H9 (cell line): ENCODE results near the gene ABCG4. TPM values are rescaled to one million over a fixed set of nuclear protein-coding genes. Genes with fewer than 3 reads are reported as not detected.

ENCODE experiments used
- DNase-seq: peaks from one replicate; pipeline ENCODE4 v3.0.0-alpha.2; 2017
- H2AFZ ChIP-seq: one replicate; pipeline ENCODE4 v1.6.1; 2013; ENCODE audit warnings: mild to moderate bottlenecking, low read length, control low read depth, moderate library complexity
- H2AK5ac ChIP-seq: 2 replicates; pipeline ENCODE4 v1.6.1; 2013; ENCODE audit warnings: low read length, control low read depth, mixed read lengths; ENCODE audit not compliant: insufficient read length
- H2BK120ac ChIP-seq: one replicate; pipeline ENCODE4 v1.6.1; 2013; ENCODE audit warnings: low read depth, mild to moderate bottlenecking, low read length, control low read depth, inconsistent platforms; ENCODE audit not compliant: poor library complexity, severe bottlenecking
- H2BK12ac ChIP-seq: 2 replicates; pipeline ENCODE4 v1.6.1; 2013; ENCODE audit warnings: low read length, control low read depth, mixed read lengths, low read depth; ENCODE audit not compliant: insufficient read length
- H2BK15ac ChIP-seq: 2 replicates; pipeline ENCODE4 v1.6.1; 2013; ENCODE audit warnings: low read depth, low read length, control low read depth
- H2BK20ac ChIP-seq: one replicate; pipeline ENCODE4 v1.6.1; 2013; ENCODE audit warnings: low read depth, mild to moderate bottlenecking, low read length, control low read depth, inconsistent platforms; ENCODE audit not compliant: poor library complexity, severe bottlenecking
- H2BK5ac ChIP-seq: 2 replicates; pipeline ENCODE4 v1.6.1; 2013; ENCODE audit warnings: low read length, control low read depth, mixed read lengths; ENCODE audit not compliant: insufficient read length
- H3K14ac ChIP-seq: 2 replicates; pipeline ENCODE4 v1.6.1; 2013; ENCODE audit warnings: low read length, control low read depth; ENCODE audit not compliant: insufficient read depth
- H3K18ac ChIP-seq: 2 replicates; pipeline ENCODE4 v1.6.1; 2013; ENCODE audit warnings: low read depth, mild to moderate bottlenecking, mixed read lengths, low read length, control low read depth; ENCODE audit not compliant: insufficient read length
- H3K23ac ChIP-seq: 2 replicates; pipeline ENCODE4 v1.6.1; 2013; ENCODE audit warnings: low read length, control low read depth, mixed read lengths, low read depth; ENCODE audit not compliant: insufficient read length
- H3K23me2 ChIP-seq: 2 replicates; pipeline ENCODE4 v1.6.1; 2013; ENCODE audit warnings: low read depth, mild to moderate bottlenecking, mixed read lengths, low read length, control low read depth; ENCODE audit not compliant: insufficient read length, poor library complexity, severe bottlenecking
- H3K27ac ChIP-seq: 2 replicates; pipeline ENCODE4 v1.5.1; 2013; ENCODE audit warnings: low read length, control low read depth, mixed read lengths, low read depth; ENCODE audit not compliant: insufficient read length
- H3K27me3 ChIP-seq: 2 replicates; pipeline ENCODE4 v1.6.1; 2013; ENCODE audit warnings: low read length, control low read depth, inconsistent platforms; ENCODE audit not compliant: insufficient read depth
- H3K4ac ChIP-seq: 2 replicates; pipeline ENCODE4 v1.6.1; 2013; ENCODE audit warnings: low read depth, mild to moderate bottlenecking, control low read depth, inconsistent platforms, low read length, moderate library complexity
- H3K4me1 ChIP-seq: 2 replicates; pipeline ENCODE4 v1.6.1; 2013; ENCODE audit warnings: low read length, control low read depth, inconsistent platforms; ENCODE audit not compliant: insufficient read depth
- H3K4me2 ChIP-seq: 2 replicates; pipeline ENCODE4 v1.6.1; 2013; ENCODE audit warnings: low read length, control low read depth, mixed read lengths; ENCODE audit not compliant: insufficient read length, insufficient read depth
- H3K56ac ChIP-seq: 2 replicates; pipeline ENCODE4 v1.6.1; 2013; ENCODE audit warnings: low read depth, mild to moderate bottlenecking, mixed read lengths, low read length, control low read depth; ENCODE audit not compliant: insufficient read length
- H3K79me1 ChIP-seq: 2 replicates; pipeline ENCODE4 v1.6.1; 2013; ENCODE audit warnings: low read depth, mild to moderate bottlenecking, moderate library complexity, low read length, control low read depth, inconsistent platforms; ENCODE audit not compliant: insufficient read depth, poor library complexity, severe bottlenecking
- H3K79me2 ChIP-seq: 2 replicates; pipeline ENCODE4 v1.6.1; 2013; ENCODE audit warnings: low read length, control low read depth, inconsistent platforms; ENCODE audit not compliant: insufficient read depth
- H3K9ac ChIP-seq: 2 replicates; pipeline ENCODE4 v1.6.1; 2013; ENCODE audit warnings: low read length, control low read depth, mixed read lengths; ENCODE audit not compliant: insufficient read length; ENCODE audit errors: extremely low read depth
- H3K9me3 ChIP-seq: one replicate; pipeline ENCODE4 v1.6.1; 2013; ENCODE audit warnings: low read depth, low read length, inconsistent platforms; ENCODE audit not compliant: control insufficient read depth
- H3T11ph ChIP-seq: one replicate; pipeline ENCODE4 v1.6.1; 2013; ENCODE audit warnings: mild to moderate bottlenecking, low read length, control low read depth, inconsistent platforms
- H4K20me1 ChIP-seq: one replicate; pipeline ENCODE4 v1.6.1; 2013; ENCODE audit not compliant: control insufficient read depth, insufficient read length, insufficient read depth
- H4K5ac ChIP-seq: 2 replicates; pipeline ENCODE4 v1.6.1; 2013; ENCODE audit warnings: low read depth, mild to moderate bottlenecking, mixed read lengths, low read length, control low read depth; ENCODE audit not compliant: insufficient read length
- H4K8ac ChIP-seq: replicated peaks from 2 replicates; pipeline ENCODE4 v1.6.1; 2013; ENCODE audit warnings: low read length, control low read depth, mixed read lengths, low read depth; ENCODE audit not compliant: insufficient read length
- H4K91ac ChIP-seq: 2 replicates; pipeline ENCODE4 v1.6.1; 2013; ENCODE audit warnings: low read depth, mild to moderate bottlenecking, moderate library complexity, mixed read lengths, low read length, control low read depth; ENCODE audit not compliant: insufficient read length
- H3K27ac Mint-ChIP-seq, 3 experiments: 2 replicates in 2 of 3; 3 replicates in 1 of 3; pipeline ENCODE4 v1.8.0; 2020 to 2021; ENCODE audit warnings: mixed read lengths in 3 of 3, mild to moderate bottlenecking in 1 of 3, moderate library complexity in 1 of 3
- H3K27me3 Mint-ChIP-seq: 2 replicates; pipeline ENCODE4 v1.8.0; 2021; ENCODE audit warnings: low read depth, mild to moderate bottlenecking, moderate library complexity, mixed read lengths
- H3K36me3 Mint-ChIP-seq, 3 experiments: 2 replicates in 2 of 3; 3 replicates in 1 of 3; pipeline ENCODE4 v1.8.0; 2020 to 2021; ENCODE audit warnings: low read depth in 3 of 3, mixed read lengths in 3 of 3; ENCODE audit not compliant: insufficient read depth in 1 of 3
- H3K4me1 Mint-ChIP-seq, 2 experiments: 2 replicates each; pipeline ENCODE4 v1.8.0; 2020; ENCODE audit warnings: mixed read lengths in 2 of 2
- H3K4me3 Mint-ChIP-seq, 2 experiments: 2 replicates in 1 of 2; 3 replicates in 1 of 2; pipeline ENCODE4 v1.8.0; 2020 to 2021; ENCODE audit warnings: mild to moderate bottlenecking in 2 of 2, mixed read lengths in 2 of 2, moderate library complexity in 1 of 2
- H3K9me3 Mint-ChIP-seq, 2 experiments: 2 replicates in 1 of 2; 3 replicates in 1 of 2; pipeline ENCODE4 v1.8.0; 2020; ENCODE audit warnings: mild to moderate bottlenecking in 2 of 2, mixed read lengths in 2 of 2, moderate library complexity in 1 of 2
- CTCF ChIP-seq: fragments of 200-600 bp; sonication (generic); conservative IDR thresholded peaks from 3 replicates; pipeline ENCODE4 v1.8.0; 2021; ENCODE audit warnings: antibody characterized with exemption, mild to moderate bottlenecking
- WGBS: extraction: QIAGEN DNeasy Blood & Tissue Kit; methylation state at CpG from one replicate; pipeline ENCODE4 v1.1.7; 2013; ENCODE audit warnings: missing lambda C conversion rate, low lambda C conversion rate, mixed read lengths; ENCODE audit not compliant: insufficient read length; ENCODE audit errors: extremely low coverage; 5-methylcytosine and 5-hydroxymethylcytosine counted together
- total RNA-seq: library from RNA; stranded (reverse); gene quantifications from 2 replicates; pipeline ENCODE4 v1.2.1, GENCODE V29; 2021

Gene ABCG4
- total RNA-seq, 1 experiment from 2014 or later: 1.2 TPM

GRCh38 chr11:119152604-119153003, 3.8 kb downstream of the ABCG4 start:
- H4K5ac ChIP-seq: no peak overlapping the region
- H2BK12ac ChIP-seq: no peak overlapping the region
- no peak overlapping the region for H3K18ac ChIP-seq
- no peaks in the 10 kb centered on the region for H4K20me1 ChIP-seq
- no peak overlapping the region for H3K4ac ChIP-seq
- H3K23ac ChIP-seq: no peak overlapping the region
- H3K4me2 ChIP-seq: no peak overlapping the region
- no peak for DNase-seq
- 100% methylated on average over 3 of the region's 4 CpGs for WGBS
- Mint-ChIP-seq H3K4me3 (no peak overlapping the region), H3K36me3 (no peaks in the 10 kb centered on the region; a peak in 1 of 7 replicates), H3K27me3 (peaks cover 64% of the 10 kb centered on the region), H3K4me1 (peaks cover 17 to 24% of the 10 kb centered on the region in 2 experiments), H3K9me3 (no peaks in the 10 kb centered on the region), H3K27ac (no peak overlapping the region)
- H3K9me3 ChIP-seq: no peaks in the 10 kb centered on the region
- H2BK20ac ChIP-seq: no peak overlapping the region
- H3K79me1 ChIP-seq: no peaks in the 10 kb centered on the region
- no peak overlapping the region for H4K8ac ChIP-seq
- no peak overlapping the region for H2BK120ac ChIP-seq
- no peak overlapping the region for H3K56ac ChIP-seq
- H3T11ph ChIP-seq: no peak overlapping the region
- no peak overlapping the region for H2BK5ac ChIP-seq
- H3K14ac ChIP-seq: no peak overlapping the region
- H3K23me2 ChIP-seq: peaks cover 16% of the 10 kb centered on the region
- H3K4me1 ChIP-seq: no peaks in the 10 kb centered on the region; the same call in 1 of the 2 replicates
- H3K27ac ChIP-seq: no peak overlapping the region
- H2AK5ac ChIP-seq: no peak overlapping the region
- peaks cover 18% of the 10 kb centered on the region for H3K27me3 ChIP-seq
- H2BK15ac ChIP-seq: no peak overlapping the region
- H2AFZ ChIP-seq: no peak overlapping the region
- H4K91ac ChIP-seq: no peak overlapping the region
- H3K79me2 ChIP-seq: no peaks in the 10 kb centered on the region
- H3K9ac ChIP-seq: no peak overlapping the region
- TF ChIP-seq CTCF: no peak
